ENCODE data around the gene ADAMTS6.

- TF ChIP-seq CTCF (IDR thresholded peaks at IDR 0.05) = no peak
- no peak for TF ChIP-seq POLR2A (IDR thresholded peaks at IDR 0.05)
These were observed 6.4 kb downstream of the ADAMTS6 start for GRCh38 chr5:65475336-65475735.

Data from uterus (tissue), 2 donors.